K562 (cell line): Measurements from ENCODE around the gene PHF1. TPM values are rescaled to one million over a fixed set of nuclear protein-coding genes. Genes with fewer than 3 reads are reported as not detected.

Experiments used
- ADNP ChIP-seq: fragments of 200-800 bp; sonication (Bioruptor generic); IDR thresholded peaks from 2 replicates; pipeline ENCODE4 v1.6.1; 2016; ENCODE audit warnings: missing genetic modification characterization, missing compliant biosample characterization
- ARID2 ChIP-seq: fragments of 450-650 bp; IDR thresholded peaks from 2 replicates; pipeline ENCODE4 v1.6.1; 2017; ENCODE audit warnings: antibody characterized with exemption, mild to moderate bottlenecking
- FOXJ2 ChIP-seq: fragments of 200-800 bp; sonication (Bioruptor generic); IDR thresholded peaks from 2 replicates; pipeline ENCODE4 v1.6.1; 2016; ENCODE audit warnings: missing genetic modification characterization, missing compliant biosample characterization
- HNRNPLL ChIP-seq: fragments of 200-400 bp; formaldehyde crosslinking; IDR thresholded peaks from 2 replicates; pipeline ENCODE4 v1.6.1; 2017; ENCODE audit warnings: low read length, low read depth, mild to moderate bottlenecking; ENCODE audit not compliant: poor library complexity, severe bottlenecking
- KAT2B ChIP-seq: IDR thresholded peaks from one replicate; pipeline ENCODE4 v1.6.1; 2012; ENCODE audit warnings: low read depth, mild to moderate bottlenecking, control low read depth, inconsistent platforms, low read length, moderate library complexity
- LEF1 ChIP-seq: fragments of 450-650 bp; IDR thresholded peaks from 2 replicates; pipeline ENCODE4 v1.6.1; 2016; ENCODE audit warnings: mild to moderate bottlenecking
- MCM5 ChIP-seq: fragments of 450-650 bp; IDR thresholded peaks from 2 replicates; pipeline ENCODE4 v1.6.1; 2016; ENCODE audit warnings: low read depth
- MTA3 ChIP-seq: fragments of 450-650 bp; formaldehyde crosslinking; IDR thresholded peaks from 2 replicates; pipeline ENCODE4 v1.6.1; 2017; ENCODE audit warnings: mild to moderate bottlenecking, borderline replicate concordance
- PHB2 ChIP-seq: fragments of 450-650 bp; IDR thresholded peaks from 2 replicates; pipeline ENCODE4 v1.6.1; 2017; ENCODE audit warnings: low read depth
- RAD51 ChIP-seq: fragments of 450-650 bp; IDR thresholded peaks from 2 replicates; pipeline ENCODE4 v1.7.1; 2016; ENCODE audit warnings: low read depth, mild to moderate bottlenecking, borderline replicate concordance
- RBM39 ChIP-seq: fragments of 200-400 bp; formaldehyde crosslinking; optimal IDR thresholded peaks from 2 replicates; pipeline ENCODE3; 2018; ENCODE audit warnings: low read depth, low read length
- SMARCE1 ChIP-seq: fragments of 450-650 bp; IDR thresholded peaks from 2 replicates; pipeline ENCODE4 v1.7.1; 2016; ENCODE audit warnings: mild to moderate bottlenecking
- TCF3 ChIP-seq: sonication (generic); formaldehyde crosslinking; IDR thresholded peaks from 2 replicates; pipeline ENCODE4 v1.4.0; 2020; ENCODE audit warnings: mild to moderate bottlenecking, missing genetic modification reagents
- U2AF2 ChIP-seq: fragments of 200-400 bp; formaldehyde crosslinking; optimal IDR thresholded peaks from 2 replicates; pipeline ENCODE3; 2017; ENCODE audit warnings: low read depth, mild to moderate bottlenecking, low read length
- YBX1 ChIP-seq: fragments of 450-650 bp; IDR thresholded peaks from 2 replicates; pipeline ENCODE4 v1.7.1; 2016; ENCODE audit warnings: mild to moderate bottlenecking
- ZBTB17 ChIP-seq: fragments of 450-650 bp; formaldehyde crosslinking; IDR thresholded peaks from 2 replicates; pipeline ENCODE4 v1.4.0; 2020; ENCODE audit warnings: mild to moderate bottlenecking
- ZBTB9 ChIP-seq: fragments of 450-650 bp; formaldehyde crosslinking; IDR thresholded peaks from 2 replicates; pipeline ENCODE4 v1.4.0; 2020; ENCODE audit warnings: mild to moderate bottlenecking, moderate library complexity
- ZFPM2 ChIP-seq: fragments of 250-450 bp; sonication (Bioruptor Pico); IDR thresholded peaks from 2 replicates; pipeline ENCODE4 v1.5.1; 2022; ENCODE audit warnings: mild to moderate bottlenecking
- ZNF121 ChIP-seq: sonication (generic); formaldehyde crosslinking; conservative IDR thresholded peaks from 2 replicates; pipeline ENCODE4 v1.8.0; 2022; ENCODE audit warnings: missing genetic modification reagents
- ZNF668 ChIP-seq: fragments of 250-450 bp; sonication (Bioruptor Pico); IDR thresholded peaks from 2 replicates; pipeline ENCODE4 v1.8.0; 2022; ENCODE audit warnings: mild to moderate bottlenecking, inconsistent platforms
- ZSCAN29 ChIP-seq: fragments of 450-650 bp; IDR thresholded peaks from 2 replicates; pipeline ENCODE4 v1.6.1; 2017
- polyA plus RNA-seq, 8 experiments: library from polyadenylated mRNA; depleted of rRNA in 4 of 8; stranded (reverse) in 5 of 8; unstranded in 3 of 8; fragments of >200 nt; fragmentation: Nextera tagmentation in 2 of 8; fragmentation: Illumina TruSeq in 1 of 8; extraction: Ambion mirVana in 2 of 8; extraction: Trizol in 1 of 8; gene quantifications; 2 replicates each; pipeline versions ENCODE4 v1.2.1 to v1.2.3, GENCODE V29; 2011 to 2014; ENCODE audit warnings: inconsistent platforms in 1 of 8, missing spikeins in 1 of 8
- total RNA-seq, 7 experiments: library from RNA; depleted of rRNA in 6 of 7; stranded (reverse); fragments of >200 nt in 6 of 7; fragmentation: Illumina TruSeq in 2 of 7; extraction: Trizol in 2 of 7; gene quantifications; 2 replicates each; pipeline versions ENCODE4 v1.2.1 to v1.2.3, GENCODE V29; 2011 to 2021; ENCODE audit warnings: low replicate concordance in 1 of 7
- TF ChIP-seq, protein P1 (sequence below): fragments of 250-450 bp; sonication (Bioruptor Pico); IDR thresholded peaks from 2 replicates; pipeline ENCODE4 v1.8.0; 2022; ENCODE audit warnings: inconsistent platforms, mild to moderate bottlenecking, moderate library complexity, borderline replicate concordance
- TF ChIP-seq, protein P2 (sequence below): fragments of 250-450 bp; sonication (Bioruptor Pico); IDR thresholded peaks from 2 replicates; pipeline ENCODE4 v1.5.0; 2021
- TF ChIP-seq, protein P3 (sequence below): fragments of 250-450 bp; sonication (Bioruptor Pico); IDR thresholded peaks from 2 replicates; pipeline ENCODE4 v1.8.0; 2021; ENCODE audit warnings: moderate library complexity, mild to moderate bottlenecking, inconsistent platforms

Gene PHF1
- total and polyA plus RNA-seq, 9 of the 15 experiments (the other 6 are each of a cell fraction or from before 2014, with no cell fraction given) = 3.7 to 64.2 (median 33.7) TPM

DNA sequence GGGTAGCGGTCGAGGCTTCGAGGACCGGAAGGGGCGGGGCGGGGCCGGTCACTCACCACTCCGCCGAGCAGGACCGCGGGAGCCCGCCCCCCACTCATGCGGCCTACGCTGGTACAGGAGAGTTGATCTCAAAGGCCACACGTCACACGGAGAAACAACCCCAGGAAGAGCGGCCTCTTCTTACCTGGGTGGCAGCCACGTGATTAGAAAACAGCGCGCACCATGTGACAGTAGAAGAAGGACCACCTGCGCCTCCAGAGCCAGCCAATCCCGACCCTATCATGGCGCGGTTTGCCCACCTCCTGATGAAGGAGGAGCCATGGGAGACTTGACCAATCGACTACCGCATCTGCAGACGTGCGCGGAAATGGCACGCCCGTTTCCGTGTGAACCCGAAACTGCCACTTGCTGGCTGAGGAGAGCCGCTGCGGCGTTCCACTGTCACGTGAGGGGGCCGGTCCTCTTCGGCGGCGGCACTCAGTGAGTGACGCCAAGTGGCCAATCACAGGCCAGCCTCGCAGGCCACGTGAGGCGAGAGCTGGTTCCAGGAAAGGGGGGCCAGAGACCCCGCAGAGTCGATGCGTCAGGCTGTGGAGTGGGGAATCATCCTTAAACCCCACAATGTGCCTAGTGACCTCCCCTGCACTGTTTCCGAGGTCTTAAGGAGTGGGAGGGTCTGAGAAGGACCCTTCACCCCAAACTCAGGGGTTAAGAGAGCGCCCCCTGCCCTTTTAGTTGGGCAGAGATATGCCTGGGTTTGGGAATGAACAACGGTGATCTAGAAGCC lies 7.3 kb downstream of the PHF1 start, which contains the start of gene CUTA (continued):
- TF ChIP-seq YBX1 (no peak), SMARCE1 (peak; percentile 67), KAT2B (no peak), ADNP (no peak), LEF1 (peak; percentile 91), MTA3 (peak; percentile 81), HNRNPLL (peak; percentile 67), TCF3 (CRISPR knock-in tag) (no peak; the same call in 1 of the 2 replicates), ZBTB9 (CRISPR knock-in tag) (no peak; the same call in 1 of the 2 replicates), ZFPM2 (CRISPR knock-in tag) (no peak), ZSCAN29 (no peak), U2AF2 (no peak), FOXJ2 (tag) (peak; percentile 76; the same call in 1 of the 2 replicates), ARID2 (no peak), MCM5 (no peak), RAD51 (peak; percentile 100), ZBTB17 (CRISPR knock-in tag) (peak; percentile 99), RBM39 (no peak), ZNF121 (CRISPR knock-in tag) (no peak), ZNF668 (CRISPR knock-in tag) (no peak), PHB2 (no peak)
- TF ChIP-seq, protein P1, sequence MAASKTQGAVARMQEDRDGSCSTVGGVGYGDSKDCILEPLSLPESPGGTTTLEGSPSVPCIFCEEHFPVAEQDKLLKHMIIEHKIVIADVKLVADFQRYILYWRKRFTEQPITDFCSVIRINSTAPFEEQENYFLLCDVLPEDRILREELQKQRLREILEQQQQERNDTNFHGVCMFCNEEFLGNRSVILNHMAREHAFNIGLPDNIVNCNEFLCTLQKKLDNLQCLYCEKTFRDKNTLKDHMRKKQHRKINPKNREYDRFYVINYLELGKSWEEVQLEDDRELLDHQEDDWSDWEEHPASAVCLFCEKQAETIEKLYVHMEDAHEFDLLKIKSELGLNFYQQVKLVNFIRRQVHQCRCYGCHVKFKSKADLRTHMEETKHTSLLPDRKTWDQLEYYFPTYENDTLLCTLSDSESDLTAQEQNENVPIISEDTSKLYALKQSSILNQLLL (CRISPR knock-in tag) = no peak
- TF ChIP-seq, protein P2, sequence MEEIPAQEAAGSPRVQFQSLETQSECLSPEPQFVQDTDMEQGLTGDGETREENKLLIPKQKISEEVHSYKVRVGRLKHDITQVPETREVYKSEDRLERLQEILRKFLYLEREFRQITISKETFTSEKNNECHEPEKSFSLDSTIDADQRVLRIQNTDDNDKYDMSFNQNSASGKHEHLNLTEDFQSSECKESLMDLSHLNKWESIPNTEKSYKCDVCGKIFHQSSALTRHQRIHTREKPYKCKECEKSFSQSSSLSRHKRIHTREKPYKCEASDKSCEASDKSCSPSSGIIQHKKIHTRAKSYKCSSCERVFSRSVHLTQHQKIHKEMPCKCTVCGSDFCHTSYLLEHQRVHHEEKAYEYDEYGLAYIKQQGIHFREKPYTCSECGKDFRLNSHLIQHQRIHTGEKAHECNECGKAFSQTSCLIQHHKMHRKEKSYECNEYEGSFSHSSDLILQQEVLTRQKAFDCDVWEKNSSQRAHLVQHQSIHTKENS (CRISPR knock-in tag) = no peak
- TF ChIP-seq, protein P3, sequence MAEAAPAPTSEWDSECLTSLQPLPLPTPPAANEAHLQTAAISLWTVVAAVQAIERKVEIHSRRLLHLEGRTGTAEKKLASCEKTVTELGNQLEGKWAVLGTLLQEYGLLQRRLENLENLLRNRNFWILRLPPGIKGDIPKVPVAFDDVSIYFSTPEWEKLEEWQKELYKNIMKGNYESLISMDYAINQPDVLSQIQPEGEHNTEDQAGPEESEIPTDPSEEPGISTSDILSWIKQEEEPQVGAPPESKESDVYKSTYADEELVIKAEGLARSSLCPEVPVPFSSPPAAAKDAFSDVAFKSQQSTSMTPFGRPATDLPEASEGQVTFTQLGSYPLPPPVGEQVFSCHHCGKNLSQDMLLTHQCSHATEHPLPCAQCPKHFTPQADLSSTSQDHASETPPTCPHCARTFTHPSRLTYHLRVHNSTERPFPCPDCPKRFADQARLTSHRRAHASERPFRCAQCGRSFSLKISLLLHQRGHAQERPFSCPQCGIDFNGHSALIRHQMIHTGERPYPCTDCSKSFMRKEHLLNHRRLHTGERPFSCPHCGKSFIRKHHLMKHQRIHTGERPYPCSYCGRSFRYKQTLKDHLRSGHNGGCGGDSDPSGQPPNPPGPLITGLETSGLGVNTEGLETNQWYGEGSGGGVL (CRISPR knock-in tag) = no peak
